ENCODE measurements around the gene FAM20B. TPM values are rescaled to one million over a fixed set of nuclear protein-coding genes. Genes with fewer than 3 reads are reported as not detected.

Gene FAM20B
- total and polyA plus RNA-seq, 2 experiments from 2014 or later: 10.9 to 16.2 TPM

- no peaks in the 10 kb centered on the region for H3K4me1 ChIP-seq (ENCODE audit: low read depth)
- H3K4me3 ChIP-seq: no peak overlapping the region
- no peak overlapping the region for H3K27ac ChIP-seq
- no peaks in the 10 kb centered on the region for H3K27me3 ChIP-seq
- H3K36me3 ChIP-seq: no peaks in the 10 kb centered on the region
- H3K9me3 ChIP-seq (ENCODE audit: low read depth): no peaks in the 10 kb centered on the region
- DNase-seq (ENCODE audit: low read depth in 1 of 2, low spot score in 1 of 2): peak in 1 of 2 donors; percentile 29
- TF ChIP-seq CTCF (IDR thresholded peaks at IDR 0.05; ENCODE audit: low read depth, low read length): no peak
These were observed 62.0 kb downstream of the FAM20B start for GRCh38 chr1:179087665-179088064.

- H3K27me3 ChIP-seq: no peaks in the 10 kb centered on the region
- peaks cover 6% of the 10 kb centered on the region for H3K36me3 ChIP-seq
- H3K4me1 ChIP-seq (ENCODE audit: low read depth): no peaks in the 10 kb centered on the region
- DNase-seq (ENCODE audit: low read depth in 1 of 2, low spot score in 1 of 2): no peak
- H3K9me3 ChIP-seq (ENCODE audit: low read depth): no peaks in the 10 kb centered on the region
- no peak overlapping the region for H3K27ac ChIP-seq
- no peak overlapping the region for H3K4me3 ChIP-seq
- no peak for TF ChIP-seq CTCF (IDR thresholded peaks at IDR 0.05; ENCODE audit: low read depth, low read length)
These were observed 64.3 kb downstream of the FAM20B start for GRCh38 chr1:179089827-179090482.

GRCh38 chr1:179090522-179090921 is 64.8 kb downstream of the FAM20B start:
- no peaks in the 10 kb centered on the region for H3K27me3 ChIP-seq
- H3K4me1 ChIP-seq (ENCODE audit: low read depth): no peaks in the 10 kb centered on the region
- H3K27ac ChIP-seq: no peak overlapping the region
- H3K9me3 ChIP-seq (ENCODE audit: low read depth): no peaks in the 10 kb centered on the region
- DNase-seq (ENCODE audit: low read depth in 1 of 2, low spot score in 1 of 2): no peak
- TF ChIP-seq CTCF (IDR thresholded peaks at IDR 0.05; ENCODE audit: low read depth, low read length): no peak
- H3K36me3 ChIP-seq: peaks cover 6% of the 10 kb centered on the region
- H3K4me3 ChIP-seq: no peak overlapping the region

GRCh38 chr1:179090923-179091322 is 65.2 kb downstream of the FAM20B start:
- no peak for DNase-seq (ENCODE audit: low read depth in 1 of 2, low spot score in 1 of 2)
- no peaks in the 10 kb centered on the region for H3K9me3 ChIP-seq (ENCODE audit: low read depth)
- peaks cover 6% of the 10 kb centered on the region for H3K36me3 ChIP-seq

GRCh38 chr1:179091691-179092165 is 66.0 kb downstream of the FAM20B start:
- Histone ChIP-seq H3K36me3 (peaks cover 6% of the 10 kb centered on the region), H3K4me3 (no peak overlapping the region), H3K27me3 (no peaks in the 10 kb centered on the region), H3K9me3 (ENCODE audit: low read depth) (no peaks in the 10 kb centered on the region), H3K4me1 (ENCODE audit: low read depth) (no peaks in the 10 kb centered on the region), H3K27ac (no peak overlapping the region)
- no peak for TF ChIP-seq CTCF (IDR thresholded peaks at IDR 0.05; ENCODE audit: low read depth, low read length)
- peak in 1 of 2 donors; percentile 90 for DNase-seq (ENCODE audit: low read depth in 1 of 2, low spot score in 1 of 2)

More at GRCh38 chr1:179090923-179091322, 65.2 kb downstream of the FAM20B start:
- Histone ChIP-seq H3K4me1 (ENCODE audit: low read depth) (no peaks in the 10 kb centered on the region), H3K27ac (no peak overlapping the region), H3K27me3 (no peaks in the 10 kb centered on the region), H3K4me3 (no peak overlapping the region)
- no peak for TF ChIP-seq CTCF (IDR thresholded peaks at IDR 0.05; ENCODE audit: low read depth, low read length)

All from cardiac muscle cell (in vitro differentiated cells and primary cell).